Astrocyte of the hippocampus (primary cell): ENCODE data around the gene PILRA.
"Not testable (repeated sequence)": the region's sequence is repeated elsewhere in the genome, so short reads cannot be mapped to it uniquely, and the experiment has no call there.

Experiments used
- DNase-seq: peaks from one replicate; pipeline ENCODE4 v3.0.0; 2011; ENCODE audit warnings: low read depth, low spot score

Gene PILRA

DNA sequence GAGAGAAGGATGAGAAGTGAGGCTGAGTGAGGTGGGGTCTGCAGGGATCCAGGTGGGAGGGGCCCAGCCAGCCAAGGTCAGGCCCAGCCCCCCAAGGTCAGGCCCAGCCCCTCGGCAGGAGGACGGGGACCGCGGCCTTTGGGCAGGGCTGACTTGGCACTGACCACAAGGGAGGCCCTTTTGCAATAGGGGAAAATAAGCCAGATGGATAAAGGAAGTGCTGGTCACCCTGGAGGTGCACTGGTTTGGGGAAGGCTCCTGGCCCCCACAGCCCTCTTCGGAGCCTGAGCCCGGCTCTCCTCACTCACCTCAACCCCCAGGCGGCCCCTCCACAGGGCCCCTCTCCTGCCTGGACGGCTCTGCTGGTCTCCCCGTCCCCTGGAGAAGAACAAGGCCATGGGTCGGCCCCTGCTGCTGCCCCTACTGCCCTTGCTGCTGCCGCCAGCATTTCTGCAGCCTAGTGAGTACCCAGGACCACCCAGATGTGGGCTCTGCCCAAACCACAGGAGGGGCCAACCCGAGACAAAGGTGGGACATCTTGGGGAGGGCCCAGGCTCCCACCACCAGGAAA lies at the start of gene PILRA:
TSS of gene PILRA (plus strand) at position 227 of the 571 bp plus-strand sequence. CDS start at position 397, 170 bp downstream.
- no peak for DNase-seq

DNA sequence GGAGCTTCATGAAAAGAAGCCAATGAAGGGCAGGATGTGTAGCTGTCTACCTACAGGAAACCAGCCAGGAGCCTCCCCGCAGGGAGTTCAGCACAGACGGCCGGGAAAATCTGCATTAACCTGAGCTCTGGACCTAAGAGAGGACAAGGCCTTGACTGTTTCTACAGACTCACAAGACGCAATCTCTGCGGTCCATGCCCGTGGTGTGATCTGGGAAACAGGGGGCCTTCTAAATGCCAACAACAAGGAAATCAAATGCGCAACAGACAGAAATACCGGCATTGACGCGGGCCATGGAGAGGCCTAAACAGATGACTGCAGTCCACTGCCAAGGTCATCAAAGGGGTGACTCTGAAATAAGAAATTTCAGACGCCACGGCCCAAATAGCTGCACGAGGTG lies 49.1 kb upstream of the PILRA start:
- not testable (repeated sequence) for DNase-seq

DNA sequence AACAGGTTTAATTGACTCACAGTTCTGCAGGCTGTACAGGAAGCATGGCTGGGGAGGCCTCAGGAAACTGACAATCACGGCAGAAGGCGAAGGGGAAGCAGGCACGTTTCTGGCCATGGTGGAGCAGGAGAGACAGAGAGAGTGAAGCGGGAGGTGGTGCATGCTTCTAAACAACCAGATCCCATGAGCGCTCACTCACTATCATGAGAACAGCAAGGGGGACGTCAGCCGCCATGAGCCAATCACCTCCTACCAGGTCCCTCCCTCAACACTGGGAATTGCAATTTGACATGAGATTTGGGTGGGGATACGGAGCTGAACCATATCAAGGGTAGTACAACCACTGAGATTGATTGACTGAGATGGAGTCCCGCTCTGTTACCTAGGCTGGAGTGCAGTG lies 47.6 kb upstream of the PILRA start:
- not testable (repeated sequence) for DNase-seq

DNA sequence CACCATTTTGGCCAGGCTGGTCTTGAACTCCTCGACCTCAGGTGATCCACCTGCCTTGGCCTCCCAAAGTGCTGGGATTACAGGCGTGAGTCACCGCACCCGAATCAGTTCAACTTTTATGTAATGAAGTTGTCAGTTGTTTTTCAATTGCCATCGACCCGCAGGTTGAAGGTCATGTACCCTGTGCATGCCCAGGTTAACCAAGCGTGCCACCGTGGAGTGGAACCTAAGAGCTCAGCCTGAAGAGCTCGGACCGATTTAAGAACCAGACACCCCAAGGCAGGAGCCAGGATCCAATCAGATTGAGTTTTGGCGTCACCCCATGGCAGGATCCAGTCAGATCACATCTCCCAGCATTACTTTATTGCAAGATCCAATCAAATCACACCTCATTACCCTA lies 46.4 kb upstream of the PILRA start:
- not testable (repeated sequence) for DNase-seq

- DNase-seq = peak; percentile 93
These were observed 37.5 kb upstream of the PILRA start for GRCh38 chr7:100335566-100336466.

DNA sequence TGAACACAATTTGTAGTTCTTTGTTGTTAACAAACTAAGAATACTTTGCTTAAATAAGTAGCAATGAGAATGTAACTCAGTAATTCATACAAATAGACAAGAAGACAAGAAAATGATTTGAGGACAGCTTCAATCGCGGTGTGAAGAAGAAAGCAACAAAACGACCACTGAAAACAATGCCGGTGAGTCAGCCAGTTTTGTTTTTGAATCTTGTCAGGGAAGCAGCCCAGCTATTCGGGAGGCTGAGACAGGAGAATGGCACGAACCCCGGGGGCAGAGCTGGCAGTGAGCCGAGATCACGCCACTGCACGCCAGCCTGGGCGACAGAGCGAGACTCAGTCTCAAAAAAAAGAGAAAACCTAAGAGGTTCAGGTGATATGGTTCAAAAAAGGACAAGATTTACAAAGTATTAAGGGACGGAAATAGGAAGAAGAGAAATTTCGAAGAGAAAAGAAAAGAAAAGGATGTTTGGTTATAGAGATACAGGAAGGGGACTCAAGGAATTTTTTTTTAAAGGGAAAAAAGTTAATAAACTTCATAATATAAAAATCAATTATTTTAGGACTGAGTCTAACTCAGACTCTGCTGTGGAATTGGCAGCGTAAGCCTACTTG lies 35.1 kb upstream of the PILRA start:
- peak; percentile 84 for DNase-seq

- not testable (repeated sequence) for DNase-seq
These were observed 32.0 kb upstream of the PILRA start for GRCh38 chr7:100341286-100341685.

DNA sequence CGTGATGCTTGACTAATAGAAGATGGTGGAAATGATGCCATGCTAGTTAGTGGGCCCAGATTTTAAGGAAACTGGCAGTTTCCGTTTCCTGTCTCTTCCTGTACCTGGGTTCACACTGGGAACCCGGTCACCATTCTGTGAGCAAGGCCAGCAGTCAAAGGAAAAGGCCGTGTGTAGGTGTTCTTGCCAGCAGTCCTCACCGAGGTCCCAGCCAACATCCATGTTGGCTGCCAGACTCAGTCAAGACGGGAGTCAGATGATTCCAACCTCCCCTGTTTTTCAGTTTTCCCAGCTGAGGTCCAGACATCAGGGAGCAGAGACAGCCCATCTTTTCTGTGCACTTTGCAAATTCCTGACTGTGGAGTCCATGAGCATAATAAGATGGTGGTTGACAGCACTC lies 30.5 kb upstream of the PILRA start:
- no peak for DNase-seq

DNA sequence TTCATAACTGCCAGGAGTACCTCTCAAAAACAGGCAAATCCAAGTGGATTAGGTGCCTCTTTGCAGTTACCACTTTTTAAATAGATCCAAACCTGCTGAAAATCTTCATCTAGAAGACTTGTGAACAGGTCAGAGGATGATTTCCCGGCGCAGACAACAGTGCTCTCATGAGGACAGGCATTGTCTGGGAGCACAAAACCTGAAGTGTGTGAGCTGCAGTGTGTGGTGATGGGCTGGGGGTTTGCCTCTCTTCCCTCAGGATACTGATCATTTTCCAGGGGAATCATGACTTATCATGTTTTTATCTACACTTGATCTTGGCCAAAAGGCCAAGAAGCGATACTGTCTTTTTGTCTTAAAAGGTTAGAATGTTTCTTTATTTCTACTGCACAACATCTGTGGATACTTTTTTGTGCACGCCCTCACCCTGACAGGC lies 29.1 kb upstream of the PILRA start:
- DNase-seq = not testable (repeated sequence)

- peak; percentile 64 for DNase-seq
These were observed 28.6 kb upstream of the PILRA start for GRCh38 chr7:100344560-100345287.

DNA sequence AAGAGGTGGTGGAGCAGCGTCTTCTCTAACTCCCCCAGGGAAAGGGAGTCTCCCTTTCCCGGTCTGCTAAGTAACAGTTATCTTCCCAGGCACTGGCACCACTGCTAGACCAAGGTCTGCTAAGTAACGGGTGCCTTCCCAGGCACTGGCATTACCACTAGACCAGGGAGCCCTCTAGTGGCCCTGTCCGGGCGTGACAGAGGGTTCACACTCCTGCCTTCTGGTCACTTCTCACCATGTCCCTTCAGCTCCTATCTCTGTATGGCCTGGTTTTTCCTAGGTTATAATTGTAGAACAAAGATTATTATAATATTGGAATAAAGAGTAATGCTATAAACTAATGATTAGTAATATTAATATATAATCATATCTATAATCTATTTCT lies 28.0 kb upstream of the PILRA start:
- DNase-seq = peak; percentile 80

DNA sequence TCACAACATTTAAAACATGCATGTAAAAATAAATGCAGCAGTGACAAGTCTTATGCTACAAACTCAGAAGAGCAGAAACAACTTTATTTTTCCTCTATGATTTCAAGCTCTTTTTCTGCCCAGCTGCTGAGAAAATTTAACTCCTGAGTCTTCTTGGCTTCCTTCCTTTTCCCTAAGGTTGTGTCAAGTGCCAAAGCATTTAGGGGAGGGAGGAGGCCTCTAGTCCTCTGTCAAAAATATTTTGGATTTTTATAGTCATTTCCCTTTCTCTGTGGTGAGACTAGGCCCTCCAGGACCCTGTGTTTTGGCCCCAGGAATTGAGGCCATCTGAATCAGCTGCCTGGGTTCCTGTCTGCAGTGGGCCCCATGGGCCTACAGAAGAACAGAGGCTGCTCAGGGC lies 26.4 kb upstream of the PILRA start:
- DNase-seq = no peak

DNA sequence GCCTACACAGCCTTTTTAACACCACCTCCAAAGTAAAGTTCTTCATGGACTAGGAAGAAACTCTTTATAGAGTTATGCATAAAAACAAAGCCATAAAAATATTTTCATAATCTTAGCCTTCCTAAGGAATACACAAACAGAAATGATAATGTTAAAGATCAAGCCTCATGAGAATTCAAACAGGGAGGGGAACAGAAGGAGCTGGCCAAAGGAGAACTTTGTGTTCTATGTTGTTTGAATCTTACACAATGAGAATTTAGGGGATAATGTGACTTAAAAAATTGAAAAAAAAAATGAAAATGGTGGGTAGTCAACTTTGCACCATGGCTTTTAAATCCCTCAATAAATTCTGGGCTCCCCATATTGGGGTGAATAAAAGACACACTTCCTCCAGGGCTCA lies 24.5 kb upstream of the PILRA start:
- no peak for DNase-seq

DNA sequence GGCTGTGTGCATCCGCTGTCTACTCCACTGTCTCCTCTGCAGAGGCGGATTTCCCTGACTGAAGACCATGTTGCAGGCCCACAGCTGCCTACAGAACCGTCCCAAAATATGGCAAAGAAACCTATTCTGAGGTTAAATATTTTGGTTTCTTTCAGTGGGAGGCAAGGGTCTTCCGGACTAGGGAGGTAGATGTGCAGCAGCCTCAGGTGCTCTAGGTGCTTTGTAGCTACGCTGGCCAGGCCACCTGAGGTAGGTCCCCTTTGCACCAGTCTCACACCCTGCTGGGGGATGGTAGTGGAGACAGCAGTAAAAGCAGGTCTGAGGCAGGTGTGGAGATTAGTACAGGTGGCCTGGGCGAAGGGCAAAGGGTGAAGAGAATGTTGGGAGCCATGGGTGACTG lies 23.5 kb upstream of the PILRA start:
- DNase-seq = no peak

DNA sequence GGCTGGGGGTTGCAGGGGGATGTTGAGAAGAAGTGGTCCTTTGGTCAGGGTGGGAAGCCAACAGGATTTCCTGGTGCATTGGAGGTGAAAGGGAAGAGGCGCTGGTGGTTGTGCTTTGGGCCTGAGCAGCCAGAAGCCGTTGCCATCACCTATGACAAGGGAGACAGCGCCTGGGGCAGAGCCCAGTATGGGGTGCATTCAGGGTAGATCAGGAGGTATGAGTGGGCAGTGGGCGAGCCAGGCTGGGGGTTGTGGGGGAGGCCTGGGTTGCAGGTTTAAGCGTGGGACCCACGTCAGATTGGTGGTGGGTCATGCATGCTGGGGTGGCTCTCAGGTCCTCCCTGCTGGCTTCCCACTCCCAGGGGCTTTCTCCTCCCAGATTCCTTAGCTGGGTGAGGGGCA lies 21.6 kb upstream of the PILRA start:
- DNase-seq = no peak

DNA sequence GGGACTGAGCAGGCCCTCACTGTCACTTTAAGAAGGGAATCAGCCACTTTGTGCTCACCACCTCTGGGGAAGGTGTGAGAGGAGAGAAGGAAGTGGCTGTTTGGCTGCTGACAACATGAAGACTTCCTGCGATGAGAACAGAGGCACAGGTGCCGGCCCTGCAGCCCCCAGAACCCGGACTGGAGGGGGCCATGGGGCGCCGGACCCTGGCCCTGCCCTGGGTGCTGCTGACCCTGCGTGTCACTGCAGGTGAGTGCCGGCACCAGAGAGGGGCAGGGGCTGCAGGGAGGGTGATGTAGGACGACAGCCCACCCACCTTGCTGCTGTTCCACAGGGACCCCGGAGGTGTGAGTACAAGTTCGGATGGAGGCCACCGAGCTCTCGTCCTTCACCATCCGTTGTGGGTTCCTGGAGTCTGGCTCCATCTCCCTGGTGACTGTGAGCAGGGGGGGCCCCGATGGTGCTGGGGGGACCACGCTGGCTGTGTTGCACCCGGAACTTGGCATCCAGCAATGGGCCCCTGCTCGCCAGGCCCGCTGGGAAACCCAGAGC lies 21.0 kb upstream of the PILRA start:
- DNase-seq = not testable (repeated sequence)

DNA sequence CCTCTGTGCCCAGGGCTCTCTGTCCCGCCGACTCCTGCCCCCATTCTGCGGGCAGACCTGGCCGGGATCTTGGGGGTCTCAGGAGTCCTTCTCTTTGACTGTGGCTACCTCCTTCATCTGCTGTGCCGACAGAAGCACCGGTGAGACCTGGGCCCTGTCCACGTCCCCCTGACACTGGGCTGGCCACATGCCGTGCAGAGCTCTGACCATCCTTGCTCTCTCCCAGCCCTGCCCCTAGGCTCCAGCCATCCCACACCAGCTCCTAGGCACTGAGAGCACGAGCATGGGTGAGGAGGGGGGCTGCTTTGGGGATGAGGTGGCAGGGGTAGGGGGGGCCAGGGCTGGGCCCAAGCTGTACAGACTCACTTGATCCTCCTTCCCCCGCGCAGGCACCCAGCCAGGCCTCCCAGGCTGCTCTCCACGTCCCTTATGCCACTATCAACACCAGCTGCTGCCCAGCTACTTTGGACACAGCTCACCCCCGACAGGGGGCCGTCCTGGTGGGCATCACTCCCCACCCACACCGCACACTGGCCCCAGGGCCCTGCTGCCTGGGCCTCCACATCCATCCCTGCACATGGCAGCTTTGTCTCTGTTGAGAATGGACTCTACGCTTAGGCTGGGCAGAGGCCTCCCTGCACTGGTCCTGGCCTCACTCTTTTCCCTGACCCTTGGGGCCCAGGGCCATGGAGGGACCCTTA lies 20.2 kb upstream of the PILRA start:
- DNase-seq = no peak

DNA sequence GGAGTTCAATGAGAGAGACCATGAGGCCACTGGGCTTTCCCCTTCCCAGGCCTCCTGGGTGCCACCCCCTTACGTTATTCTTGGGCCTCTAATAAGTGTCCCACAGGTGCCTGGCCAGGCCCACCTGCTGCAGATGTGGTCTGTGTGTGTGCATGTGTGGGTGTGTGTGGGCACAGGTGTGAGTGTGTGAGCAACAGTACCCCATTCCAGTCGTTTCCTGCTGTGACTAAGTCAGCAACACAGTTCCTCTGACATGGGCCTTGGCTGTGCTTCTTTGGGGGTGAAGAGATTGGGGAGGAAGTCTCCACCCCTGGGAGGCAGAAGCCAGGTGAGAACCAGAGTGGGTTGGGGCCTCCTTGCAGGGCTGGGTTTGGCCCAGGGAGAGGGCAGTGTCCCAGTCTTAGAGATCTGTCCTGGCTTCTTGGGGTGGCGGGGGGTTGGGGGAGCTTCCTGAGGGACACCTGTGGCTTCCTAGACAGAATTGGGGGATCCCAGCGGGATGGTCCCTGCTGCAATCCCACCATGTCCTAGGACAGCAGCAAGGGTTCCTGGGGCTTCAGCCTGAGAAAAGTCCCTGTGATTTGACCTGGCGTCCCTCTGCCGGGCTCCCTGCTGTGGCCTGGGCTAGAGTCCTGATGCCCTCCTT lies 19.5 kb upstream of the PILRA start:
- DNase-seq = no peak

DNA sequence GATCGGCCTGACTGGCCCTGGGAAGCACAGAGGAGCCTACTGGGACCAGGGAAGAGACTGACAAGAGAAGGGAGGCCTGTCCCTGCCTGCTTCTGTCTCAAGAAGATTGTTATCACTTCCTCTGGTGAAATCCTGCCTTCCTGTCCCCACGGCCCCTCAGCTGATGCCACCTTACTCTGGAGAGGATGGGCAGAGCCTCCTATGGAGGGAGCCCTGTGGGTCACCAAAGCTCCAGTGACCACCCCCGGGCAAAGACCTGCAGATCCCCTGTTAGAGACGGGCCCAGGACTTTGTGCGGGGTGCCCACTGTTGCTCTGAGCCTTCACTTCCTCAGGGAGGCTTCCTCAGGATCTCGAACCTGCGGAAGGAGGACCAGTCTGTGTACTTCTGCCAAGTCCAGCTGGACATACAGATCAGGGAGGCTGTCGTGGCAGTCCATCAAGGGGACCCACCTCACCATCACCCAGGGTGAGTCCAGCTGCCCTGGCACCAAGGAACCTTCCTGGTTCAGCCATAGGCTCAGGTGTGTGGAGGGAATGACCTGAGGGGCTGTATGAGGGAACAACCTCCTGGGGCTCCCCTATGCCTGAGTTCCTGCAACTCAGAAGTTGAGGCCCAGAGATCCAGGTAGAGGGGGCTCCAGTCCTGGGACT lies 16.7 kb upstream of the PILRA start:
- no peak for DNase-seq

- no peak for DNase-seq
These were observed 16.1 kb upstream of the PILRA start for GRCh38 chr7:100357131-100357561.
